Sigmoid colon (tissue), 7 donors: ENCODE results near the gene SMURF2. TPM values are rescaled to one million over a fixed set of nuclear protein-coding genes. Genes with fewer than 3 reads are reported as not detected.

Experiments
- DNase-seq: peaks from one replicate; pipeline ENCODE4 v3.0.0-alpha.2; 2019
- H3K27ac ChIP-seq, 4 donors: fragments of 200-600 bp; sonication (generic); one replicate each; pipeline ENCODE4 v1.5.1; 2016 to 2019; ENCODE audit warnings: mild to moderate bottlenecking in 1 of 4
- H3K27me3 ChIP-seq, 3 donors: fragments of 200-600 bp; sonication (generic); one replicate each; pipeline ENCODE4 v1.5.1; 2019; ENCODE audit warnings: mild to moderate bottlenecking in 1 of 3
- H3K36me3 ChIP-seq, 4 donors: fragments of 200-600 bp; sonication (generic); one replicate each; pipeline ENCODE4 v1.5.1; 2016 to 2019
- H3K4me1 ChIP-seq, 4 donors: fragments of 200-600 bp; sonication (generic); one replicate each; pipeline ENCODE4 v1.5.1; 2017 to 2019
- H3K4me3 ChIP-seq, 4 donors: fragments of 200-600 bp; sonication (generic); one replicate each; pipeline ENCODE4 v1.5.1; 2017 to 2019; ENCODE audit warnings: mild to moderate bottlenecking in 2 of 4, moderate library complexity in 1 of 4
- H3K9me3 ChIP-seq, 4 donors: fragments of 200-600 bp in 3 of 4; sonication (generic) in 3 of 4; one replicate each; pipeline versions ENCODE4 v1.5.1 to v1.6.1; 2013 to 2019
- EP300 ChIP-seq, 4 donors: sonication (generic); formaldehyde crosslinking; IDR thresholded peaks; one replicate each; pipeline ENCODE4 v1.6.1; 2017; ENCODE audit warnings: antibody characterized with exemption in 4 of 4
- POLR2A ChIP-seq, 2 donors: fragments of 450-650 bp; IDR thresholded peaks; one replicate each; pipeline ENCODE4 v1.6.1; 2016; ENCODE audit warnings: antibody characterized with exemption in 2 of 2, mild to moderate bottlenecking in 2 of 2, moderate library complexity in 2 of 2
- POLR2AphosphoS5 ChIP-seq, 4 donors: sonication (generic); formaldehyde crosslinking; IDR thresholded peaks; one replicate each; pipeline ENCODE4 v1.6.1; 2017; ENCODE audit warnings: antibody characterized with exemption in 4 of 4
- WGBS, 2 donors: extraction: QIAGEN DNeasy Blood & Tissue Kit; methylation state at CpG; one replicate each; pipeline ENCODE4 v1.1.7; 2013; 5-methylcytosine and 5-hydroxymethylcytosine counted together
- intact Hi-C: fragments of 100-400 bp; cut with DNase I; formaldehyde crosslinking; loops from one replicate; pipeline ENCODE4 v1.15.1; 2023
- polyA plus RNA-seq, 3 donors: library from polyadenylated mRNA; stranded (reverse); fragments of 200-250 nt; gene quantifications; one replicate each; pipeline ENCODE4 v1.2.3, GENCODE V29; 2013
- total RNA-seq, 4 donors: library from RNA; depleted of rRNA; stranded (reverse); fragments of >200 nt; gene quantifications; one replicate each; pipeline ENCODE4 v1.1.0, GENCODE V29; 2016
- TF ChIP-seq, protein P1 (sequence below), 4 experiments: fragments of 450-650 bp in 3 of 4; fragments of 200-600 bp in 1 of 4; IDR thresholded peaks; one replicate each; pipeline ENCODE4 v1.5.1; 2016 to 2019; ENCODE audit warnings: antibody characterized with exemption in 4 of 4, mild to moderate bottlenecking in 3 of 4, moderate library complexity in 2 of 4
- donor health status: healthy with polysubstance abuse.
- donor health status: Bipolar disorder and iron deficiency.
- donor health status: healthy.

SMURF2 gene
- total and polyA plus RNA-seq, 7 donors = 5.8 to 30.2 (median 23.8) TPM

DNA sequence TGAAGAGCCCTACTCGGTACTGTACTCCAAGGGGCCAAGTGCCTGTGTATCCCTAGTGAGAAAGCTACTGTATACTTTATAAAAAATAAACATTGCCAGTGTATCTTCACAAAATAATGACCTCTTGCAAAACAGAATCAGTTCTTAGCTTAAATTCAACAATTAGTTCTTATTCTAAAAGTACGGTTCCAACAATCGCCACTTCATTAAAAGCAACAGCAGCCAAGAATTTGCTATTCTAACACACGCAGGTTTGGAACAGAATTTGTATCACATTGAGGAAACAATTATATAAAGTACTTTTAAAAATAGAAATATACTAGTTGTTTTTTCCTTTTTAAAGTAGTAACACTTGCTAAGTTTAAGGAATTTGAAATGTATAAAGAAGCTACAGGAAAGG, 106.8 kb downstream of the SMURF2 start:
- Histone ChIP-seq H3K4me3 (no peak overlapping the region), H3K36me3 (peaks cover 0 to 83% (median 5%) of the 10 kb centered on the region in 4 donors), H3K27ac (no peak overlapping the region), H3K27me3 (no peaks in the 10 kb centered on the region), H3K9me3 (no peaks in the 10 kb centered on the region), H3K4me1 (no peaks in the 10 kb centered on the region)
- intact Hi-C loops = loop anchor here (5.0 kb wide), 1 partner anchor 38 kb away; no protein-coding TSS in a partner anchor
- WGBS, 2 donors = 88 to 89% methylated on average over 4 of the region's 4 CpGs
- TF ChIP-seq, protein P1, sequence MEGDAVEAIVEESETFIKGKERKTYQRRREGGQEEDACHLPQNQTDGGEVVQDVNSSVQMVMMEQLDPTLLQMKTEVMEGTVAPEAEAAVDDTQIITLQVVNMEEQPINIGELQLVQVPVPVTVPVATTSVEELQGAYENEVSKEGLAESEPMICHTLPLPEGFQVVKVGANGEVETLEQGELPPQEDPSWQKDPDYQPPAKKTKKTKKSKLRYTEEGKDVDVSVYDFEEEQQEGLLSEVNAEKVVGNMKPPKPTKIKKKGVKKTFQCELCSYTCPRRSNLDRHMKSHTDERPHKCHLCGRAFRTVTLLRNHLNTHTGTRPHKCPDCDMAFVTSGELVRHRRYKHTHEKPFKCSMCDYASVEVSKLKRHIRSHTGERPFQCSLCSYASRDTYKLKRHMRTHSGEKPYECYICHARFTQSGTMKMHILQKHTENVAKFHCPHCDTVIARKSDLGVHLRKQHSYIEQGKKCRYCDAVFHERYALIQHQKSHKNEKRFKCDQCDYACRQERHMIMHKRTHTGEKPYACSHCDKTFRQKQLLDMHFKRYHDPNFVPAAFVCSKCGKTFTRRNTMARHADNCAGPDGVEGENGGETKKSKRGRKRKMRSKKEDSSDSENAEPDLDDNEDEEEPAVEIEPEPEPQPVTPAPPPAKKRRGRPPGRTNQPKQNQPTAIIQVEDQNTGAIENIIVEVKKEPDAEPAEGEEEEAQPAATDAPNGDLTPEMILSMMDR (IDR thresholded peaks at IDR 0.05) = no peak
- TF ChIP-seq EP300 (IDR thresholded peaks at IDR 0.05) = no peak
- TF ChIP-seq POLR2AphosphoS5 (IDR thresholded peaks at IDR 0.05) = no peak
- TF ChIP-seq POLR2A (IDR thresholded peaks at IDR 0.05) = no peak
- no peak for DNase-seq

- DNase-seq = no peak
- intact Hi-C loops = no loop called here
- no peaks in the 10 kb centered on the region for H3K4me1 ChIP-seq
- no peak overlapping the region for H3K27ac ChIP-seq
- no peaks in the 10 kb centered on the region for H3K27me3 ChIP-seq
- TF ChIP-seq POLR2A (IDR thresholded peaks at IDR 0.05) (no peak), EP300 (IDR thresholded peaks at IDR 0.05) (no peak), POLR2AphosphoS5 (IDR thresholded peaks at IDR 0.05) (no peak)
- TF ChIP-seq, protein P1 (IDR thresholded peaks at IDR 0.05) = no peak
- peaks cover 0 to 82% (median 5%) of the 10 kb centered on the region in 4 donors for H3K36me3 ChIP-seq
- H3K9me3 ChIP-seq = no peaks in the 10 kb centered on the region
- no peak overlapping the region for H3K4me3 ChIP-seq
Observed at GRCh38 chr17:64554028-64554637, 108.0 kb downstream of the SMURF2 start.

GRCh38 chr17:64551461-64551860, 110.6 kb downstream of the SMURF2 start:
- WGBS, 2 donors = 76 to 84% methylated on average over 5 of the region's 5 CpGs
- Histone ChIP-seq H3K27me3 (no peaks in the 10 kb centered on the region), H3K9me3 (no peaks in the 10 kb centered on the region), H3K4me1 (no peaks in the 10 kb centered on the region), H3K27ac (no peak overlapping the region), H3K4me3 (no peak overlapping the region), H3K36me3 (peaks cover 0 to 91% (median 11%) of the 10 kb centered on the region in 4 donors)
- no peak for TF ChIP-seq POLR2A (IDR thresholded peaks at IDR 0.05)
- TF ChIP-seq EP300 (IDR thresholded peaks at IDR 0.05) = no peak
- TF ChIP-seq, protein P1 (IDR thresholded peaks at IDR 0.05) = no peak
- TF ChIP-seq POLR2AphosphoS5 (IDR thresholded peaks at IDR 0.05) = no peak
- no peak for DNase-seq
- intact Hi-C loops = no loop called here

DNA sequence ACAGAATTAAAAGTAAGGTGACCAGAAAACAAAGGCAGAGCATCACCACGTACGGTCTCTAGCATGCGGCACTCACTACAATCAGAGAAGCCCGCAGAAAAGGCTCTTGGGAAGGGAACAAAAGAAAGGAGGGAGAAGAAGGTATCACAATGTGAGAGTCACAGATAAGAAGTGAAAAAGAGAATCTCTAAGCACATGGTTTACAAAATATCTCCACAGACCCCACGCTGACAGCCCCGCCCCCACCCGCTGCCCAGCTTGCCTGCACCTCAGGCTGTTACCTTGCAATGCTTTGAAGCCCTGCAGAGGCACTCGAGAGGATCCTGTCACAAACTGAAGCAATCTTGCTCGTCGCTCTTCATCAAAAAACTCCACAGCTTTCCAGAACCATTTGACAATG, 114.8 kb downstream of the SMURF2 start:
- no peaks in the 10 kb centered on the region for H3K4me1 ChIP-seq
- no peaks in the 10 kb centered on the region for H3K27me3 ChIP-seq
- no peak overlapping the region for H3K4me3 ChIP-seq
- no peaks in the 10 kb centered on the region for H3K9me3 ChIP-seq
- intact Hi-C loops = no loop called here
- H3K36me3 ChIP-seq = peaks cover 0 to 81% (median 18%) of the 10 kb centered on the region in 4 donors
- no peak for TF ChIP-seq POLR2A (IDR thresholded peaks at IDR 0.05)
- TF ChIP-seq POLR2AphosphoS5 (IDR thresholded peaks at IDR 0.05) = no peak
- TF ChIP-seq EP300 (IDR thresholded peaks at IDR 0.05) = no peak
- TF ChIP-seq, protein P1 (IDR thresholded peaks at IDR 0.05) = no peak
- no peak for DNase-seq
- WGBS, 2 donors = 88 to 95% methylated on average over 10 of the region's 10 CpGs
- H3K27ac ChIP-seq = no peak overlapping the region

- no peaks in the 10 kb centered on the region for H3K27me3 ChIP-seq
- intact Hi-C loops = no loop called here
- no peaks in the 10 kb centered on the region for H3K9me3 ChIP-seq
- peaks cover 0 to 84% (median 18%) of the 10 kb centered on the region in 4 donors for H3K36me3 ChIP-seq
- H3K4me3 ChIP-seq = no peak overlapping the region
- 91 to 95% methylated on average over 7 of the region's 7 CpGs for WGBS, 2 donors
- DNase-seq = no peak
- H3K4me1 ChIP-seq = no peaks in the 10 kb centered on the region
- TF ChIP-seq, protein P1 (IDR thresholded peaks at IDR 0.05) = no peak
- TF ChIP-seq POLR2AphosphoS5 (IDR thresholded peaks at IDR 0.05) (no peak), POLR2A (IDR thresholded peaks at IDR 0.05) (no peak), EP300 (IDR thresholded peaks at IDR 0.05) (no peak)
- H3K27ac ChIP-seq = no peak overlapping the region
Observed at GRCh38 chr17:64546716-64547115, 115.4 kb downstream of the SMURF2 start.
